Mucosa of rectum (tissue), 2 donors: ENCODE measurements around the gene FYN.

ENCODE experiments used
- H3K27ac ChIP-seq, 2 donors: one replicate each; pipeline ENCODE4 v1.7.0; 2013; ENCODE audit warnings: inconsistent platforms in 2 of 2, low read depth in 2 of 2, low read length in 2 of 2
- H3K27me3 ChIP-seq, 2 donors: one replicate each; pipeline ENCODE4 v1.7.0; 2013; ENCODE audit warnings: low read length in 2 of 2; ENCODE audit not compliant: control insufficient read depth in 2 of 2, insufficient read depth in 2 of 2
- H3K36me3 ChIP-seq, 2 donors: one replicate each; pipeline ENCODE4 v1.7.0; 2013; ENCODE audit warnings: low read length in 2 of 2; ENCODE audit not compliant: control insufficient read depth in 2 of 2, insufficient read depth in 2 of 2
- H3K4me1 ChIP-seq, 2 donors: one replicate each; pipeline ENCODE4 v1.7.0; 2013; ENCODE audit warnings: low read length in 2 of 2, mild to moderate bottlenecking in 1 of 2; ENCODE audit not compliant: control insufficient read depth in 2 of 2, insufficient read depth in 2 of 2
- H3K4me3 ChIP-seq, 2 donors: one replicate each; pipeline ENCODE4 v1.7.0; 2013; ENCODE audit warnings: low read length in 2 of 2
- H3K9ac ChIP-seq, 2 donors: one replicate each; pipeline ENCODE4 v1.7.0; 2013; ENCODE audit warnings: low read length in 2 of 2, low read depth in 1 of 2, mild to moderate bottlenecking in 1 of 2
- H3K9me3 ChIP-seq, 2 donors: one replicate each; pipeline ENCODE4 v1.7.0; 2013; ENCODE audit warnings: low read length in 2 of 2; ENCODE audit not compliant: control insufficient read depth in 2 of 2
- donor health status: healthy.
- donor health status: Normal muscosa, but diverticular disease.

FYN gene

GRCh38 chr6:111857674-111858337 is 15.4 kb downstream of the FYN start:
- Histone ChIP-seq H3K4me1 (peaks cover 0 to 3% of the 10 kb centered on the region in 2 donors), H3K9ac (no peak overlapping the region), H3K27me3 (no peaks in the 10 kb centered on the region), H3K36me3 (no peaks in the 10 kb centered on the region), H3K27ac (no peak overlapping the region), H3K9me3 (no peaks in the 10 kb centered on the region), H3K4me3 (no peak overlapping the region)

GRCh38 chr6:111855753-111856152 is 17.5 kb downstream of the FYN start:
- no peaks in the 10 kb centered on the region for H3K27me3 ChIP-seq
- no peaks in the 10 kb centered on the region for H3K36me3 ChIP-seq
- peaks cover 0 to 3% of the 10 kb centered on the region in 2 donors for H3K4me1 ChIP-seq
- H3K4me3 ChIP-seq = no peak overlapping the region
- H3K9me3 ChIP-seq = no peaks in the 10 kb centered on the region
- H3K27ac ChIP-seq = no peak overlapping the region
- H3K9ac ChIP-seq = no peak overlapping the region

- Histone ChIP-seq H3K27me3 (no peaks in the 10 kb centered on the region), H3K27ac (no peak overlapping the region), H3K9ac (no peak overlapping the region), H3K4me1 (peaks cover 0 to 3% of the 10 kb centered on the region in 2 donors), H3K9me3 (no peaks in the 10 kb centered on the region), H3K36me3 (no peaks in the 10 kb centered on the region), H3K4me3 (no peak overlapping the region)
Observed at GRCh38 chr6:111854683-111855082, 18.6 kb downstream of the FYN start.

- no peaks in the 10 kb centered on the region for H3K4me1 ChIP-seq
Observed at GRCh38 chr6:111852725-111853124, 20.5 kb downstream of the FYN start.

GRCh38 chr6:111850295-111850937 is 22.8 kb downstream of the FYN start:
- no peak overlapping the region for H3K27ac ChIP-seq
- no peak overlapping the region for H3K9ac ChIP-seq
- no peaks in the 10 kb centered on the region for H3K36me3 ChIP-seq
- no peaks in the 10 kb centered on the region for H3K4me1 ChIP-seq
- no peak overlapping the region for H3K4me3 ChIP-seq
- H3K9me3 ChIP-seq = no peaks in the 10 kb centered on the region
- no peaks in the 10 kb centered on the region for H3K27me3 ChIP-seq

More at GRCh38 chr6:111852725-111853124, 20.5 kb downstream of the FYN start:
- H3K36me3 ChIP-seq = no peaks in the 10 kb centered on the region
- no peak overlapping the region for H3K4me3 ChIP-seq
- no peaks in the 10 kb centered on the region for H3K9me3 ChIP-seq
- H3K9ac ChIP-seq = no peak overlapping the region
- no peak overlapping the region for H3K27ac ChIP-seq
- H3K27me3 ChIP-seq = no peaks in the 10 kb centered on the region

GRCh38 chr6:111849298-111849697 is 24.0 kb downstream of the FYN start:
- no peak overlapping the region for H3K9ac ChIP-seq
- no peaks in the 10 kb centered on the region for H3K9me3 ChIP-seq
- H3K27me3 ChIP-seq = no peaks in the 10 kb centered on the region
- no peak overlapping the region for H3K27ac ChIP-seq
- no peaks in the 10 kb centered on the region for H3K36me3 ChIP-seq
- no peak overlapping the region for H3K4me3 ChIP-seq
- no peaks in the 10 kb centered on the region for H3K4me1 ChIP-seq

- no peak overlapping the region for H3K27ac ChIP-seq
- H3K4me3 ChIP-seq = no peak overlapping the region
Observed at GRCh38 chr6:111848262-111848812, 24.9 kb downstream of the FYN start.

GRCh38 chr6:111846492-111847409 is 26.5 kb downstream of the FYN start:
- H3K27ac ChIP-seq = no peak overlapping the region
- no peaks in the 10 kb centered on the region for H3K9me3 ChIP-seq
- H3K27me3 ChIP-seq = no peaks in the 10 kb centered on the region
- no peaks in the 10 kb centered on the region for H3K4me1 ChIP-seq
- no peaks in the 10 kb centered on the region for H3K36me3 ChIP-seq
- no peak overlapping the region for H3K9ac ChIP-seq
- no peak overlapping the region for H3K4me3 ChIP-seq

More at GRCh38 chr6:111848262-111848812, 24.9 kb downstream of the FYN start:
- no peaks in the 10 kb centered on the region for H3K9me3 ChIP-seq
- no peaks in the 10 kb centered on the region for H3K27me3 ChIP-seq
- no peaks in the 10 kb centered on the region for H3K4me1 ChIP-seq
- no peaks in the 10 kb centered on the region for H3K36me3 ChIP-seq
- H3K9ac ChIP-seq = no peak overlapping the region

- Histone ChIP-seq H3K9me3 (no peaks in the 10 kb centered on the region), H3K27ac (no peak overlapping the region), H3K27me3 (no peaks in the 10 kb centered on the region), H3K4me1 (no peaks in the 10 kb centered on the region), H3K9ac (no peak overlapping the region), H3K4me3 (no peak overlapping the region), H3K36me3 (no peaks in the 10 kb centered on the region)
Observed at GRCh38 chr6:111846066-111846465, 27.2 kb downstream of the FYN start.

GRCh38 chr6:111845441-111845871 is 27.8 kb downstream of the FYN start:
- no peak overlapping the region for H3K4me3 ChIP-seq
- H3K9me3 ChIP-seq = no peaks in the 10 kb centered on the region
- no peaks in the 10 kb centered on the region for H3K4me1 ChIP-seq
- no peak overlapping the region for H3K27ac ChIP-seq
- H3K27me3 ChIP-seq = no peaks in the 10 kb centered on the region
- no peak overlapping the region for H3K9ac ChIP-seq
- no peaks in the 10 kb centered on the region for H3K36me3 ChIP-seq
